ENCODE data around the gene BTBD2. TPM values are rescaled to one million over a fixed set of nuclear protein-coding genes. Genes with fewer than 3 reads are reported as not detected.

The BTBD2 gene
- polyA plus RNA-seq, 3 donors, result 2.8 to 36.0 (median 3.3) TPM

GRCh38 chr19:2010135-2010668 is 5.3 kb downstream of the BTBD2 start:
- Histone ChIP-seq H3K9me3 (replicated peaks in 1 of 2; ENCODE audit: control insufficient read depth in 1 of 2, insufficient read depth in 1 of 2, low read length in 2 of 2) (no peaks in the 10 kb centered on the region), H2AFZ (ENCODE audit: insufficient read depth, low read depth, low read length, poor library complexity, severe bottlenecking) (no peak overlapping the region), H3K4me1 (ENCODE audit: control insufficient read depth in 1 of 2, insufficient read depth in 2 of 2, low read length in 2 of 2) (peaks cover 5 to 16% of the 10 kb centered on the region in 2 donors), H3K36me3 (replicated peaks in 1 of 2; ENCODE audit: control insufficient read depth in 1 of 2, insufficient read depth in 2 of 2, low read length in 2 of 2) (peaks cover 0 to 3% of the 10 kb centered on the region in 2 donors), H3K4me3 (replicated peaks in 1 of 3; ENCODE audit: low read depth in 2 of 3, low read length in 3 of 3) (no peak overlapping the region), H3K79me2 (ENCODE audit: insufficient read depth, low read length) (peaks cover 47% of the 10 kb centered on the region), H3K27me3 (ENCODE audit: control insufficient read depth in 2 of 2, insufficient read depth in 2 of 2, low read length in 2 of 2) (no peaks in the 10 kb centered on the region), H4K20me1 (ENCODE audit: insufficient read depth, low read length) (peaks cover 26% of the 10 kb centered on the region), H3K4me2 (replicated peaks; ENCODE audit: extremely low read depth, low read length, poor library complexity, severe bottlenecking) (no peak overlapping the region), H3K27ac (ENCODE audit: low read depth in 1 of 2, low read length in 2 of 2) (no peak overlapping the region), H3K9ac (ENCODE audit: insufficient read depth, low read length, poor library complexity, severe bottlenecking) (no peak overlapping the region)
- WGBS (ENCODE audit: insufficient coverage), result 98% methylated on average over 17 of the region's 20 CpGs
- peaks cover 4 to 22% of the 10 kb centered on the region in 2 donors for H3K36me3 Mint-ChIP-seq
- H3K9me3 Mint-ChIP-seq, result peaks cover 0 to 3% (median 0%) of the 10 kb centered on the region in 7 donors
- H3K27ac Mint-ChIP-seq, result peak overlapping the region in 2 of 7 donors; percentile 48 to 51
- H3K4me1 Mint-ChIP-seq, result peaks cover 15% of the 10 kb centered on the region
- H3K4me3 Mint-ChIP-seq, result no peak overlapping the region
- peaks cover 0 to 1% (median 0%) of the 10 kb centered on the region in 3 donors for H3K27me3 Mint-ChIP-seq (ENCODE audit: low read depth in 3 of 3)
- TF ChIP-seq, protein P1, sequence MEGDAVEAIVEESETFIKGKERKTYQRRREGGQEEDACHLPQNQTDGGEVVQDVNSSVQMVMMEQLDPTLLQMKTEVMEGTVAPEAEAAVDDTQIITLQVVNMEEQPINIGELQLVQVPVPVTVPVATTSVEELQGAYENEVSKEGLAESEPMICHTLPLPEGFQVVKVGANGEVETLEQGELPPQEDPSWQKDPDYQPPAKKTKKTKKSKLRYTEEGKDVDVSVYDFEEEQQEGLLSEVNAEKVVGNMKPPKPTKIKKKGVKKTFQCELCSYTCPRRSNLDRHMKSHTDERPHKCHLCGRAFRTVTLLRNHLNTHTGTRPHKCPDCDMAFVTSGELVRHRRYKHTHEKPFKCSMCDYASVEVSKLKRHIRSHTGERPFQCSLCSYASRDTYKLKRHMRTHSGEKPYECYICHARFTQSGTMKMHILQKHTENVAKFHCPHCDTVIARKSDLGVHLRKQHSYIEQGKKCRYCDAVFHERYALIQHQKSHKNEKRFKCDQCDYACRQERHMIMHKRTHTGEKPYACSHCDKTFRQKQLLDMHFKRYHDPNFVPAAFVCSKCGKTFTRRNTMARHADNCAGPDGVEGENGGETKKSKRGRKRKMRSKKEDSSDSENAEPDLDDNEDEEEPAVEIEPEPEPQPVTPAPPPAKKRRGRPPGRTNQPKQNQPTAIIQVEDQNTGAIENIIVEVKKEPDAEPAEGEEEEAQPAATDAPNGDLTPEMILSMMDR (IDR thresholded peaks at IDR 0.05), result no peak
- intact Hi-C loops (cut with micrococcal nuclease), result no loop called here
- no peak for DNase-seq

GRCh38 chr19:2003874-2004273 is 11.6 kb downstream of the BTBD2 start:
- Histone ChIP-seq H3K79me2 (ENCODE audit: insufficient read depth, low read length) (peaks cover 17% of the 10 kb centered on the region), H2AFZ (ENCODE audit: insufficient read depth, low read depth, low read length, poor library complexity, severe bottlenecking) (no peak overlapping the region), H3K9me3 (replicated peaks in 1 of 2; ENCODE audit: control insufficient read depth in 1 of 2, insufficient read depth in 1 of 2, low read length in 2 of 2) (no peaks in the 10 kb centered on the region), H3K4me3 (replicated peaks in 1 of 3; ENCODE audit: low read depth in 2 of 3, low read length in 3 of 3) (no peak overlapping the region), H3K9ac (ENCODE audit: insufficient read depth, low read length, poor library complexity, severe bottlenecking) (no peak overlapping the region), H3K4me2 (replicated peaks; ENCODE audit: extremely low read depth, low read length, poor library complexity, severe bottlenecking) (no peak overlapping the region), H3K4me1 (ENCODE audit: control insufficient read depth in 1 of 2, insufficient read depth in 2 of 2, low read length in 2 of 2) (no peaks in the 10 kb centered on the region), H3K27me3 (ENCODE audit: control insufficient read depth in 2 of 2, insufficient read depth in 2 of 2, low read length in 2 of 2) (no peaks in the 10 kb centered on the region), H3K36me3 (replicated peaks in 1 of 2; ENCODE audit: control insufficient read depth in 1 of 2, insufficient read depth in 2 of 2, low read length in 2 of 2) (peaks cover 9 to 16% of the 10 kb centered on the region in 2 donors), H3K27ac (ENCODE audit: low read depth in 1 of 2, low read length in 2 of 2) (no peak overlapping the region), H4K20me1 (ENCODE audit: insufficient read depth, low read length) (peaks cover 5% of the 10 kb centered on the region)
- H3K9me3 Mint-ChIP-seq, result peaks cover 0 to 2% (median 0%) of the 10 kb centered on the region in 7 donors
- TF ChIP-seq, protein P1 (IDR thresholded peaks at IDR 0.05), result no peak
- peaks cover 21 to 48% of the 10 kb centered on the region in 2 donors for H3K36me3 Mint-ChIP-seq
- 96% methylated on average over 3 of the region's 4 CpGs for WGBS (ENCODE audit: insufficient coverage)
- intact Hi-C loops (cut with micrococcal nuclease), result no loop called here
- H3K4me1 Mint-ChIP-seq, result peaks cover 2% of the 10 kb centered on the region
- peaks cover 0 to 3% (median 0%) of the 10 kb centered on the region in 3 donors for H3K27me3 Mint-ChIP-seq (ENCODE audit: low read depth in 3 of 3)
- DNase-seq, result no peak
- H3K4me3 Mint-ChIP-seq, result no peak overlapping the region
- no peak overlapping the region for H3K27ac Mint-ChIP-seq
